Epidermal melanocyte (primary cell): ENCODE measurements around the gene NCKAP1.
"Not testable (repeated sequence)": the region's sequence is repeated elsewhere in the genome, so short reads cannot be mapped to it uniquely, and the experiment has no call there.

Experiments
- DNase-seq: peaks from one replicate; pipeline ENCODE4 v3.0.0; 2011; ENCODE audit warnings: low spot score; ENCODE audit not compliant: insufficient read length

The NCKAP1 gene

GRCh38 chr2:183038341-183039300 is at the start of gene NCKAP1:
TSS of gene NCKAP1 (minus strand) at chr2:183038457. CDS start at chr2:183038099, 358 bp downstream.
- peak; percentile 67 for DNase-seq

- no peak for DNase-seq
These were observed 43.7 kb upstream of the NCKAP1 start for GRCh38 chr2:183081911-183082310.

- DNase-seq = no peak
These were observed 41.0 kb upstream of the NCKAP1 start for GRCh38 chr2:183079139-183079775.

- peak; percentile 97 for DNase-seq
These were observed 40.3 kb upstream of the NCKAP1 start, which contains the start of gene DUSP19 for GRCh38 chr2:183078464-183079138. TSS of gene DUSP19 (plus strand) at chr2:183078747. CDS start at chr2:183078934, 187 bp downstream.

GRCh38 chr2:183078163-183078463 is 39.9 kb upstream of the NCKAP1 start:
- no peak for DNase-seq

- DNase-seq = no peak
These were observed 33.9 kb upstream of the NCKAP1 start for GRCh38 chr2:183072177-183072576.

- DNase-seq = no peak
These were observed 32.9 kb upstream of the NCKAP1 start for GRCh38 chr2:183070942-183071844.

GRCh38 chr2:183069174-183069573 is 30.9 kb upstream of the NCKAP1 start:
- no peak for DNase-seq

- DNase-seq = no peak
These were observed 30.3 kb upstream of the NCKAP1 start for GRCh38 chr2:183068561-183068960.

- DNase-seq = no peak
These were observed 24.8 kb upstream of the NCKAP1 start for GRCh38 chr2:183063083-183063482.

GRCh38 chr2:183060571-183061231 is 22.4 kb upstream of the NCKAP1 start:
- no peak for DNase-seq

GRCh38 chr2:183059561-183059960 is 21.3 kb upstream of the NCKAP1 start:
- no peak for DNase-seq

- no peak for DNase-seq
These were observed 19.2 kb upstream of the NCKAP1 start for GRCh38 chr2:183057333-183057985.

- DNase-seq = no peak
These were observed 11.2 kb upstream of the NCKAP1 start for GRCh38 chr2:183049420-183049819.

GRCh38 chr2:183047486-183048125 is 9.3 kb upstream of the NCKAP1 start:
- not testable (repeated sequence) for DNase-seq

GRCh38 chr2:183043580-183043979 is 5.3 kb upstream of the NCKAP1 start:
- not testable (repeated sequence) for DNase-seq

GRCh38 chr2:183040604-183041003 is 2.3 kb upstream of the NCKAP1 start:
- no peak for DNase-seq

- peak; percentile 15 for DNase-seq
These were observed 510 bp downstream of the NCKAP1 start for GRCh38 chr2:183037553-183038340.
